ACHN (cell line): ENCODE measurements around the gene TFF2.
A peak's percentile ranks its signal among the peaks of the same experiment; 100 is the strongest.

Experiments
- DNase-seq: peaks from one replicate; pipeline ENCODE4 v3.0.0-alpha.2; 2015
- in situ Hi-C: cut with HindIII; loops from 2 replicates; pipeline ENCODE4 v1.10.0; 2017; ENCODE audit warnings: low sequenced_read_pairs, low pct_ligation_motif_present, low pct_unique_long_range_greater_than_20kb

Gene TFF2

DNA sequence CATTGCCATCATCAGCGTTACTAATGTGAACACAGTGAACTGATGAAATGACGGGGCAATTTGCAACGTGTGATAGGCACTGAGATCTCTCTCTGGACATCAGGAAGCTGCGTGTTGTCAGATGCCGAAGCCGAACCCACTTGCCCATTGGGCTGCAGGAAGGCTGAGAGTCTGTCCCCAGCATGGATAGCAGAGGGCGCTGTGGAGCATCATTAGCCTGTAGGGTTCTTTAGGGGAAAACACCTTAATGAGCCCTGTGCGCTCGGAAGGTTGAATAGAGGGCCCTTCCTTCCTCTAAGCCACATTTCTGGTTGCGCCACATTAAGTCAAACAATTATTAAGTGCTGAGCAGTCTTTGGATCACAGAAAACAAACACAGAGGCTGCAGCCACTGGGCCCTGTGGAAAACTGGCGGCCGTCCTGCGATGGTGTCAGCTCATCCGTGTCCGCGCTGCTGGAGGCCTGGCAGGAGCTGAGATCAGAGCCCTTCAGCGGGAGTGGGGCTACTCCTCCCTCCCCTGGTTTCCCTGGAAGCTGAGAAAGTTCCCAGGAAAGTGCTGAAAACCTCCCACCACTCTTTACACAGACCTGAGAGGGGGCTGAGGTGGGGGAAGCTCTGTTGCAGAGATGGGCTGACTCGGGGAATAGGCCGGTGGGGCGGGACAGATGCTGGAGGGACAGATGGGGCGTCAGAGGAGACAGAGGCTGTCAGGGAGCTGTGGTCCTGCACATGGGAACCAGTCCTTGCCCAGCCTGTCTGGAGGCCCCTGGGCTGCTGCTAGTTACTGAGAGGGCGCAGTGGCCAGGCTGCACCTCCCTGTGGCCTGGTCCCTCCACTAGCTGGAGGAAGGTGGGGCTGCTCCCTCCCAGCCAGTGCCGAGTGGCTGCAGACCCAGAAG is 12.7 kb downstream of the TFF2 start:
- DNase-seq = peak; percentile 60
- in situ Hi-C loops = no loop called here

DNA sequence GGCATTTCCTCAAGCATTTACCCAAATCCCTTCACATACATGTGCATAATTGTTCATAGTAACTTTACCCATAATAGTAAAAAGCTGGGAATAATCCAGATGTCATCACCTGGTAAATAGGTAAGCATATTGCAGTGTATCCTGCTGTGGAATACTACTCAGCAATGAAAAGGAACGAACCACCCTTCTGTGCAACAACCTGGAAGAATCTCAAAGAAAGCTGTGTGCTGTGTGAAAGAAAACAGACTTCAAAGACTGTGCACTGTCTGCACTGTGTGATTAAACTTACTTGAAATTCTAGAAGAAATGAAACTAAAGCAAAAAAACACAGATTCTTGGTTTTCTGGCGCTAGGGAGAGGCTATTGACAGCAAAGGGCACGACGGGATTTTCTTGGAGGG is 13.5 kb downstream of the TFF2 start:
- in situ Hi-C loops = no loop called here
- DNase-seq = no peak

DNA sequence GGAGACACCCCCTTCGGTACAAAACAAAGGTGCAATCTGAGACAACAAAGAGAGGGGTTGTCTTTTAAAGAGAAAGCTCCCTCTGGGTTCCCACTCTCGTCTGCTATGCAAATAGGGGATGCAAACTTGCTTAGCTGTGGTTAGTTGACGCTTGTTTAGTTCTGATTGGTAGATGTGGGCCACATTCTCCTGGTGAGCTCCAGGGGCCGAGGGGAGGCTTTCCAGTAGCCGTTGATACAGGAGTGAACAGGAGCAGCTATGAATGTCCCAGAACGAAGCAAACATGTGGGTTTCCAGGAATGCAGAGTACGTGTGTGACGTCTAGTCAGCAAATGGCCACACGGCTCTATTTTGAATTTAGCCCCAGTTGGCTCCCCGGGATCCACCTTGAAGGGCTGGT is 14.7 kb downstream of the TFF2 start:
- in situ Hi-C loops = no loop called here
- no peak for DNase-seq

GRCh38 chr21:42332557-42333317 is 18.1 kb downstream of the TFF2 start:
- DNase-seq = no peak
- in situ Hi-C loops = no loop called here

DNA sequence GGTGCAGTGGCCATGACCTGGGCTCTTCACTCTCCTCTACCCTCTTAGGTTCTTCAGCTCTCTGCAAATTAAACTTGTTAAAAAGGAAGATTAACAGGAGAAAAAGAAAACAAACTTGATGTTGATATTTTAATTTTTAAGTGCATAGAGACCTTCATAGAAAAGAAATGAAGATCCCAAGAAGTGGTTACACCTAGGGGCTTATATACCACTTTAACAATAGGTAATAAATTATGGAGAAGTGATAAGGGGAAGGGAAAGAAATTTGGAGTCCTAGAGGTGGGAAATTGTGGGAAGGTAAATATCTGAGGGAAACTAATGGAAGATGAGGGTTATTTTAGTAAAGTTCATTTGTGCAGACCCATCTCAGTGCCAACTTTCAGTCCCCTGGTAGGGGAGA is 19.1 kb downstream of the TFF2 start:
- DNase-seq = no peak
- in situ Hi-C loops = no loop called here

- no peak for DNase-seq
- in situ Hi-C loops = no loop called here
These were observed 20.1 kb downstream of the TFF2 start for GRCh38 chr21:42330380-42331371.

DNA sequence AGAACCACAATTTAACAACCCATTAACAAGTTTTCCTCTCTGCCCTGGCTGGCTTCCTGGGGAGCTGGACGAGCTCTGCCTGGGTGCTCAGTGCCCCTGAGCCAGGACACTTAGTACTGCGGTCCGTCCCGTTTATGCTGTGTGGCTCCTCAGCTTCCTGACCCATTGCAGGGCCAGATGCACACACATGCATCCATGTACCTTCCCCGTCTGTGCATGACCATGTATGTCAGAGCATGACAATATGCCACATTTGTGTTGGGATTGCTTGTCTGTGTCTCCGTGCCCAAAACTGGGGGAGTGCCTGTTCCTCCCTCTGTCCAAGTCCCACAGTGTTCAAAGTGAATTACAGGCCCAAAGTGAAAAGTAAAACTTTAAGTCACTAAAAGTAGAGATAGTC is 25.9 kb downstream of the TFF2 start:
- DNase-seq = no peak
- in situ Hi-C loops = no loop called here

DNA sequence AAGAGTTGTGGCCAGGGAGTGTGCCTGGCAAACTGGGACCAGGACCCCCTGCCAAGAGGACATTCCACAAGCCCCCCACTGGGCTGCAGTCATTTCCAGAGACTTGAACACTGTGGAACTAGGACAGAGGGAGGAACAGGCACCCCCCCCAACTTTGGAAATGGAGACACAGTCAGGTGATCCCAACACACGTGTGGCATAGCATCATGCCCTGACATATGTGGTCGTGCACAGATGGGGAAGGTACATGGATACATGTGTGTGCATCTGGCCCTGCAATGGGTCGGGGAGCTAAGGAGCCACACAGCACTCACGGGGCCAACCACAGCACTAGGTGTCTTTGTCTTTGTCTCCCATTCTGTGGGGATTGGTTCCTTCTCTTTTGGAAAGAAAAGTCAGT is 28.9 kb downstream of the TFF2 start:
- DNase-seq = no peak
- in situ Hi-C loops = no loop called here

DNA sequence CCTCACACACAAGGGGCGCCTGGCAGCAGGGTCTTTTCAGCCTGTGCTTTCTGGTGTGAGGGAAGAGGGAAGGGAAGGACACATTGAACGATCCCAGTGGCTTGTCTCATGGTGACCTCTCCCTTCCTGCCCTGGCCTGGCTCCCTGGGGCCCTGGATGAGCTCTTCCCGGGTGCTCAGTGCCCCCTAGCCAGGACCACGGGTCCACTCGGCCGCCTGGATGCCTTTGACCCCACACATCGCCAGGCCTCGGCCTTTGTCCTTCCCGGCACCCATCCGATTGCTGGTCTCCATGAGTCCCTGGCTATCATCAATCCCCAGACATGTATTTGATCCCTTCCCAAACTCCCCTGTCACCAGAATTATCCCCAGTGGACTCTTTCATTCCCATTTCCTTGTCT is 29.6 kb downstream of the TFF2 start:
- in situ Hi-C loops = no loop called here

GRCh38 chr21:42320791-42321190 is 30.0 kb downstream of the TFF2 start:
- no peak for DNase-seq
- in situ Hi-C loops = no loop called here

More for the DNA sequence above, 29.6 kb downstream of the TFF2 start:
- no peak for DNase-seq

- DNase-seq = no peak
- in situ Hi-C loops = no loop called here
These were observed 30.8 kb downstream of the TFF2 start for GRCh38 chr21:42319851-42320572.

- DNase-seq = no peak
- in situ Hi-C loops = no loop called here
These were observed 31.4 kb downstream of the TFF2 start for GRCh38 chr21:42319376-42319775.

DNA sequence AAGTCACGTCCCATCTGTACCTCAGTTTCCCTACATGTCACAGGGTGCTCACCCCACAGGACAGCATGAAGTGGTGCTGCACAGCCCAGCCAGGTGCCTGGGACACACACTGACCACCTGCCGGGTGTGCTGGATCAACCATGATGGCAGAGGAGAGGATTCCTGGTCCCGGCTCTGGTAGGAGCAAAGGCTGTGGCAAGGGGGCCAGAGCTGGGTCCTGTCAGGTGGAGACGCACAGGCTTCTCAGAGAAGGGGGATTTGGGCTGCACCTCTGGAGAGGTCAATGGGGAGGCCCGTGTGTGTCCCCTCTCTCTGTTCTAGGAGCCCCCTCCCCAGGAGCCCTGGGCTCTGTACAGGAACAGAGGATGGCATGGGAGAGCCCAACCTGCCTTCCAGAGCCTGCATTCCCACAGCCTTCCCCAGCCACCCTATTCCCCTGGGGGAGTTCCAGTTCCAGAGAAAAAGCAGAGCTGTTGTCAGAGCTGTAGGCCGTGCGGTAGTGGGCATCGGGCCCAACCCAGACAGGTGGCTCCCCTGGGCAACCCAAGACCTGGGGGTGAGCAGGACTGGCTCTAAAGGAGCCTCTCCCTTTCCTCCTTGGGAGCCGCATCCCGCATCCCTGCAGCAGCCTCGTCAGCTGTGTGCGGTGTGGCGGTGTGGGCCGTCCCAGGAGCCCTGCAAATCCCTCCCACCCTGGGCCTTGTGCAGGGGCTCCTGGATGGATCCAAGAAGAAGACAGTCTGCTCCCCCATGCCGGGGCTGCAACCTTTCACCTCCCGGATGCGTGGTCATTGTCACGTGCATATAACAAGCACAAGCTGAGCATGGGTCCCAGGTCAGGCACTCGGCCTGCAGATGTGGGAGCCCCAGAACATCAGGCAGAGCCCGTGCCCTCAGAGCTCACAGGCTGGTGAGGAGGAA is 32.7 kb downstream of the TFF2 start:
- in situ Hi-C loops = no loop called here
- DNase-seq = no peak

- no peak for DNase-seq
- in situ Hi-C loops = no loop called here
These were observed 33.5 kb downstream of the TFF2 start for GRCh38 chr21:42317341-42317741.

DNA sequence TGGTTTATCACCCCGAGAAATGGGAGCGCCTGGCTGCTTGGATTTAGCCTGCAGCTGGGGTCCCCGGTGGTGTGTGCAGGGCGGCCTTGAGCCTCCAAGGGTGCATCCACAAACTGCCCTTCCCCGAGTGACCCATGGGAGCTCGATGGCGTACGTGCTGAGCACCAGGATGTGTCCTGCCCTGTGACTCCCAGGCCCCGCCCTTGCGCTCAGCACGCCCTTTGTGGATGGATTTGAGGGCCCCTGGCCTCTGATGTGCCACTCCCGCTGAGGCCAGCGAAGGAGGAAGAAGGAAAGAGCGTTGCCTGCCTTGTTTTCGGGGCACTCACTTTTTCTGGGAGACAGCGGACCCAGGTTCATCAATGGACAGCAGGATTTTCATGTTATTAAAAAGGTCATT is 33.9 kb downstream of the TFF2 start:
- no peak for DNase-seq
- in situ Hi-C loops = no loop called here

GRCh38 chr21:42315296-42315891 is 35.4 kb downstream of the TFF2 start, which contains the start of gene TFF3:
TFF3 (minus strand) TSS chr21:42315409; CDS start chr21:42315374, 35 bp downstream.
- DNase-seq = no peak
- in situ Hi-C loops = no loop called here
